WI38 (cell line): ENCODE results near the gene CTBP2.

ENCODE experiments used
- H3K4me3 ChIP-seq: 2 replicates; pipeline ENCODE4 v1.5.1; 2011; ENCODE audit warnings: low read depth, mild to moderate bottlenecking, control low read depth, low read length
- TF ChIP-seq, protein P1 (sequence below): IDR thresholded peaks from 2 replicates; pipeline ENCODE4 v1.5.1; 2012; ENCODE audit warnings: low read depth, mild to moderate bottlenecking, control low read depth, low read length

The CTBP2 gene

GRCh38 chr10:125016123-125016522 lies 144.2 kb downstream of the CTBP2 start:
- H3K4me3 ChIP-seq: no peak overlapping the region
- TF ChIP-seq, protein P1, sequence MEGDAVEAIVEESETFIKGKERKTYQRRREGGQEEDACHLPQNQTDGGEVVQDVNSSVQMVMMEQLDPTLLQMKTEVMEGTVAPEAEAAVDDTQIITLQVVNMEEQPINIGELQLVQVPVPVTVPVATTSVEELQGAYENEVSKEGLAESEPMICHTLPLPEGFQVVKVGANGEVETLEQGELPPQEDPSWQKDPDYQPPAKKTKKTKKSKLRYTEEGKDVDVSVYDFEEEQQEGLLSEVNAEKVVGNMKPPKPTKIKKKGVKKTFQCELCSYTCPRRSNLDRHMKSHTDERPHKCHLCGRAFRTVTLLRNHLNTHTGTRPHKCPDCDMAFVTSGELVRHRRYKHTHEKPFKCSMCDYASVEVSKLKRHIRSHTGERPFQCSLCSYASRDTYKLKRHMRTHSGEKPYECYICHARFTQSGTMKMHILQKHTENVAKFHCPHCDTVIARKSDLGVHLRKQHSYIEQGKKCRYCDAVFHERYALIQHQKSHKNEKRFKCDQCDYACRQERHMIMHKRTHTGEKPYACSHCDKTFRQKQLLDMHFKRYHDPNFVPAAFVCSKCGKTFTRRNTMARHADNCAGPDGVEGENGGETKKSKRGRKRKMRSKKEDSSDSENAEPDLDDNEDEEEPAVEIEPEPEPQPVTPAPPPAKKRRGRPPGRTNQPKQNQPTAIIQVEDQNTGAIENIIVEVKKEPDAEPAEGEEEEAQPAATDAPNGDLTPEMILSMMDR: no peak

DNA sequence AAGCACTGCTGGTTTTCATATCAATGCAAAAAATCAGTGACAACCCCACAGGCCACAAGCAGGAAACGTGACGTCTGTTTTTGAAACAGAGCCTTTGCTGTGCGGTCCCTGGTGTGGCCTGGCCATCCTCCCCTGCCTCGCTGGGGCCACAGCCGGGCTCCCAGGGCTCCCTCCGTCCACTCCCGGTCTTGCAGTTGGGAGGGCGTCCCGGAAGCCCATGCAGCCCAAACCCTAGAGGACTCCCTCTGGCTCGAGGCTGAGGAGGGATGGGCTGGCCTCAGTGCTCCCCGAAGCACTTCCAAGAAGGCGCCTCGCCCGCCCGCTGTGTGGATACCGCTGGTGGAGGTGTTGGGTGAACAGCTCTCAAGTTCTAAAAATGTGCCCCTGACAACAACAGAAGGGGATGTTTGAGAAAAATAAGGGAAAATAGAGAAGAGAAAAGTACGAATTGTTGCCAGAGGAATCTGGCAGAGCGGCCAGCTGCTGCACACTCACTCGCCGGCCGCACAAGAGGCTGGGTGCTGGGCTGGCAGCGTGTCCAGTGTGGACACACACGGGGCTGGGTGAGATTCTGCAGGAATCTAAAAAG lies 144.9 kb downstream of the CTBP2 start:
- no peak overlapping the region for H3K4me3 ChIP-seq
- TF ChIP-seq, protein P1: no peak

DNA sequence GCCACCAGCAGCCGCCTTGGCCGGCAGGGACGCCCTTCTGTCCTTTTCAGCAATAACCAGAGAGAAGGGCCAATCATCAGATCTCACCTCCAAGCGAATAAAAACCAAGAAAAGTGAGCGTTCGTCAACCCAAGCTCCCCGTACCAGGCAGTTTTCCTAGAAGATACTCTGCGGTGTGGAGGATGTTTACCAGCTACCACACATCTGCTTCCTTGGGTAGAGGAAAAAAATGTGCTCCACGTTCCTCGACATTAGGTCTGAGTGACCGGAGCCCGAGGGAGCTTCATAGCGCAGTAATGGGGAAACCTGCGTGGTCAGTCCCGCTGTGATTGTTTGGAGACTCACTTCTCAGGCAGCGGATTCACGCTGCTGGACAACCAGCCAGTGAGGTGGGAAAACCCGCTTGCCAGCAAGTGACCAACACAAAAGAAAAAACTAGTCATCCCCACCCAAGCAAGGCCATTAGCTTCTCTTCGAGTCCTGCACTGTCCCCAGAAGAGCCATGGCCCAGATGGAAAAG lies 145.5 kb downstream of the CTBP2 start:
- TF ChIP-seq, protein P1: no peak

GRCh38 chr10:125014086-125014830 lies 146.1 kb downstream of the CTBP2 start:
- H3K4me3 ChIP-seq: no peak overlapping the region
- TF ChIP-seq, protein P1: no peak

More for the DNA sequence above, 145.5 kb downstream of the CTBP2 start:
- H3K4me3 ChIP-seq: no peak overlapping the region

DNA sequence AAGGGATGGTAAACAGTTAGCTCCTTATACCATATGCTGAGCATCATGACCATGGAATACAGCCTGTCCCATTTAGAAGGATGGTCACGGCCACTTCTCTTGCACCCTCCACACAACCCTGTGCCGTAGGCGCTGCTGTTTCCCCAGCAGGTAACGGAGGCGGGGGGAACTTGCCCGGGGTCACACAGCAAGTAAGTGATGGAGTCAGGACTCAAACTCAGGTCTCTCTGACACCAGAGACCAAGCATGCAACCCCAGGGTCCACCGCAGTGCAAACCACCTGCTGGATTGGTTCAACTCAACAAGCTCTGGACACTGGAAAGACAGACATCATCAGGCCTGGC lies 146.9 kb downstream of the CTBP2 start:
- TF ChIP-seq, protein P1: no peak

DNA sequence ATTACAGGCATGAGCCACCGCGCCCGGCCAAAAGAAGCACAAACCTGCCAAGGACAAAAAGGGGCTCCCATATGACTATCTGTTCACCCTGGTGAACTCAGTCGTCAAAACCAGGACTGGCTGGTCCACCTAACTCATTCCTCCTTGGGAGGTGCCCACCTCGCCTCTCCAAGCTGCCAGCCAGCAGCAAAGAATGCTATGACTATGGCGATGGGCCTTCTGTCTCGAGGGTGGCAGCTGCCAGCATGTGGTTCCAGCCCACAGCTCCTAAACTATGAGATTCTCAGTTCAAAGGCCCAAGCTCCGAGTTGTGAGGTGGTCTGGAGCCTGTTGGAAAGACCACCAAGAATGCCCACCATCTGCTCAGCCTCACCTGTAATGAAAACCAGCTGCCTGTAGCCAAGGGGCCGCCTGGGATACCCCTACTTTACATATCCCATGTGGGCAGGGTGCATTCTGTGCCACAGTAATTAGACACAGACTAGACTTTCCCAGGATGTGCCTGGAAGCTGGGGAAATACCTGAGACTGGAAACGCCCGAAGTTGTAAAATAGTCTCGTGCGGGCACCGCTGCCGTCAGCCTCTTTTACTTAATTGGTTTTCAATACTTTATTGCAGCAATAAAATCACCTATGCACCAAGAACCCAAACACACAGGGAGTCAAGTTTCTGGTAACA lies 147.4 kb downstream of the CTBP2 start:
- TF ChIP-seq, protein P1: no peak
- no peak overlapping the region for H3K4me3 ChIP-seq

More for the DNA sequence above, 146.9 kb downstream of the CTBP2 start:
- no peak overlapping the region for H3K4me3 ChIP-seq
